ENCODE results near the gene C4orf51. TPM values are rescaled to one million over a fixed set of nuclear protein-coding genes. Genes with fewer than 3 reads are reported as not detected.
A peak's percentile ranks its signal among the peaks of the same experiment; 100 is the strongest.

C4orf51 gene
- total and polyA plus RNA-seq, 2 of the 8 experiments (the other 6 are each of a cell fraction or from before 2014, with no cell fraction given) = 0.54 TPM; not detected in 1

DNA sequence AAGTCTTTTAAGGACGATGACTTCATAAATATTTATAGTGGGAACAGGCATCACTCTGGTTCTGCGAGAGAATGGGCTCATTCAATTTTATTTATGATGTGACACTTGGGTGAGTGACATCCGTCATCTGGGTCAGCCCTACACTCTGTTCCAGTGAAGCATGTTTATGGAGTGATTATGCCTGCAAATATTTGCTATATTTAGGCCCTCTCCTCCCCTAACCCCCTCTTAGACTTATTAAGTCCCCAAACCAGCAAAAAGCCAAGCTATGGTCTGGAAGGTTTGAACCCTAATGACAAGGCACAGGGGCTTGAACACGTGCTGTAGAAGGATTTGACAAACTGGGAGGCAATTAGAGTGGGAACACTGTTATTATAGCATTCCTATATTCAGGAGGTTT lies 55.9 kb downstream of the C4orf51 start:
- H3K23ac ChIP-seq (ENCODE audit: insufficient read length) = no peak overlapping the region
- no peak overlapping the region for H3K9ac ChIP-seq (replicated peaks in 1 of 4; ENCODE audit: extremely low read depth in 1 of 4, low read depth in 3 of 4, low read length in 3 of 4)
- H3K18ac ChIP-seq (ENCODE audit: extremely low read depth, low read length) = no peak overlapping the region
- 0 out of 2 replicates have a peak overlapping the region, but pooled peaks have one; percentile 53 for H4K8ac ChIP-seq (ENCODE audit: extremely low read depth, insufficient read depth, low read length)
- no peaks in the 10 kb centered on the region for H3K9me3 ChIP-seq (ENCODE audit: insufficient read depth in 2 of 2, low read depth in 1 of 2, low read length in 1 of 2)
- H3K4me2 ChIP-seq (ENCODE audit: insufficient read depth in 1 of 2, low read depth in 2 of 2, low read length in 2 of 2) = no peak overlapping the region
- H3K36me3 ChIP-seq (ENCODE audit: control insufficient read depth in 2 of 4, insufficient read depth in 4 of 4, low read length in 3 of 4) = no peaks in the 10 kb centered on the region
- H3K4me1 ChIP-seq (replicated peaks in 1 of 4; ENCODE audit: control insufficient read depth in 3 of 4, insufficient read depth in 4 of 4, low read length in 3 of 4) = peaks cover 3 to 13% (median 9%) of the 10 kb centered on the region in 4 experiments
- no peak overlapping the region for H2BK120ac ChIP-seq (replicated peaks; ENCODE audit: low read depth, low read length)
- no peak overlapping the region for H3K4ac ChIP-seq (replicated peaks; ENCODE audit: insufficient read length, low read depth, low read length)
- H4K5ac ChIP-seq (ENCODE audit: insufficient read length, low read depth, low read length) = no peak overlapping the region
- no peaks in the 10 kb centered on the region; the same call in 1 of the 2 replicates for H3K23me2 ChIP-seq (ENCODE audit: low read depth, low read length)
- H3K27me3 ChIP-seq (replicated peaks in 1 of 4; ENCODE audit: control insufficient read depth in 3 of 4, extremely low read depth in 1 of 4, insufficient read depth in 3 of 4, low read length in 3 of 4) = no peaks in the 10 kb centered on the region; a peak in 2 of 7 replicates
- no peak overlapping the region for H2BK5ac ChIP-seq (ENCODE audit: low read depth, low read length)
- no peaks in the 10 kb centered on the region for H3K79me1 ChIP-seq (ENCODE audit: low read depth, low read length)
- H2BK20ac ChIP-seq (ENCODE audit: low read length) = no peak overlapping the region
- H3K14ac ChIP-seq (ENCODE audit: insufficient read length) = no peak overlapping the region
- peak overlapping the region; percentile 13 for H4K91ac ChIP-seq (replicated peaks; ENCODE audit: insufficient read length, low read length)
- no peak for TF ChIP-seq TCF12 (IDR thresholded peaks at IDR 0.05; ENCODE audit: low read depth, low read length)
- TF ChIP-seq ZNF274 (IDR thresholded peaks at IDR 0.05; ENCODE audit: borderline replicate concordance, extremely low read depth, low read length) = no peak
- TF ChIP-seq FOSL1 (IDR thresholded peaks at IDR 0.05; ENCODE audit: insufficient read depth, low read depth, low read length) = no peak
- no peak for TF ChIP-seq YY1 (IDR thresholded peaks at IDR 0.05; ENCODE audit: low read depth, low read length)
- TF ChIP-seq CREB1 (IDR thresholded peaks at IDR 0.05) = no peak
- TF ChIP-seq SP1 (IDR thresholded peaks at IDR 0.05; ENCODE audit: low read depth, low read length) = no peak
- no peak for TF ChIP-seq EZH2 (IDR thresholded peaks at IDR 0.05; ENCODE audit: low read depth, low read length, severe bottlenecking)
- no peak for TF ChIP-seq BACH1 (IDR thresholded peaks at IDR 0.05; ENCODE audit: low read length)
- TF ChIP-seq ATF3 (IDR thresholded peaks at IDR 0.05; ENCODE audit: insufficient read depth, low read depth, low read length) = no peak
- TF ChIP-seq TBP (IDR thresholded peaks at IDR 0.05; ENCODE audit: low read depth, low read length) = no peak
- TF ChIP-seq KDM5A (IDR thresholded peaks at IDR 0.05; ENCODE audit: low read length) = no peak
- no peak for TF ChIP-seq SAP30 (IDR thresholded peaks at IDR 0.05; ENCODE audit: insufficient read depth, insufficient replicate concordance, low read length)
- H2BK15ac ChIP-seq (ENCODE audit: low read length) = peak overlapping the region; percentile 5; the same call in 1 of the 2 replicates
- H3K56ac ChIP-seq (replicated peaks; ENCODE audit: insufficient read length, low read depth, low read length) = no peak overlapping the region
- no peak for DNase-seq (ENCODE audit: low read depth in 1 of 2, low spot score in 2 of 2)
- H3K79me2 ChIP-seq (ENCODE audit: control insufficient read depth in 1 of 2, insufficient read depth in 2 of 2, low read length in 2 of 2) = no peaks in the 10 kb centered on the region
- peak overlapping the region; percentile 61; the same call in 1 of the 2 replicates for H2BK12ac ChIP-seq (ENCODE audit: low read depth, low read length)
- ChIA-PET CTCF (ENCODE audit: partially characterized antibody) (no interaction called here), POLR2A (ENCODE audit: partially characterized antibody) (interaction anchor here (1.2 kb wide), 1 partner anchor 112 kb away, joined by 4 read pairs; no protein-coding TSS in a partner anchor)
- no peak overlapping the region for H2AFZ ChIP-seq (ENCODE audit: low read length)
- no peaks in the 10 kb centered on the region for H4K20me1 ChIP-seq (replicated peaks in 1 of 2; ENCODE audit: control insufficient read depth in 1 of 2, insufficient read depth in 2 of 2, low read length in 2 of 2)
- H3K4me3 ChIP-seq (ENCODE audit: extremely low read depth in 1 of 4, insufficient read depth in 2 of 4, low read depth in 3 of 4, low read length in 4 of 4) = no peak overlapping the region
- WGBS, 2 experiments (ENCODE audit: extremely low coverage in 1 of 2, insufficient coverage in 1 of 2, insufficient read length in 1 of 2, insufficient replicate concordance in 2 of 2, low coverage in 1 of 2, low lambda C conversion rate in 2 of 2, missing lambda C conversion rate in 1 of 2) = 91% methylated on average over 4 of the region's 4 CpGs; no CpG with 5 or more reads in 1 of the 2 experiments
- H2AK5ac ChIP-seq (ENCODE audit: low read depth, low read length) = no peak overlapping the region
- FAIRE-seq = no peak
- no peak overlapping the region for H3K27ac ChIP-seq (ENCODE audit: low read depth, low read length)

Measured in H1 (cell line).